Liver (tissue), 9 donors: ENCODE data around the gene MTOR. TPM values are rescaled to one million over a fixed set of nuclear protein-coding genes. Genes with fewer than 3 reads are reported as not detected.

Experiments
- DNase-seq: peaks from one replicate; pipeline ENCODE4 v3.0.0-alpha.2; 2017; ENCODE audit warnings: low spot score
- H3K27ac ChIP-seq, 2 donors: one replicate each; pipeline ENCODE4 v1.7.0; 2013; ENCODE audit warnings: inconsistent platforms in 2 of 2, low read length in 2 of 2, control low read depth in 1 of 2, low read depth in 1 of 2, mild to moderate bottlenecking in 1 of 2
- H3K27me3 ChIP-seq, 4 donors: one replicate each; pipeline versions ENCODE4 v1.6.1 to v1.7.0; 2013; ENCODE audit warnings: low read length in 3 of 4, inconsistent platforms in 1 of 4, mild to moderate bottlenecking in 1 of 4, moderate library complexity in 1 of 4; ENCODE audit not compliant: control insufficient read depth in 4 of 4, insufficient read depth in 4 of 4
- H3K36me3 ChIP-seq, 4 donors: one replicate each; pipeline versions ENCODE4 v1.6.1 to v1.7.0; 2013; ENCODE audit warnings: low read length in 3 of 4, mild to moderate bottlenecking in 3 of 4, low read depth in 1 of 4, moderate library complexity in 1 of 4; ENCODE audit not compliant: control insufficient read depth in 4 of 4, insufficient read depth in 3 of 4
- H3K4me1 ChIP-seq, 4 donors: one replicate each; pipeline versions ENCODE4 v1.6.1 to v1.7.0; 2013; ENCODE audit warnings: low read length in 3 of 4, mild to moderate bottlenecking in 3 of 4, moderate library complexity in 1 of 4; ENCODE audit not compliant: control insufficient read depth in 4 of 4, insufficient read depth in 4 of 4
- H3K4me3 ChIP-seq, 3 donors: one replicate each; pipeline versions ENCODE4 v1.6.1 to v1.7.0; 2013; ENCODE audit warnings: low read length in 3 of 3, control low read depth in 1 of 3, low read depth in 1 of 3, mild to moderate bottlenecking in 1 of 3
- H3K9ac ChIP-seq, 2 donors: one replicate each; pipeline ENCODE4 v1.7.0; 2013; ENCODE audit warnings: low read length in 2 of 2, mild to moderate bottlenecking in 2 of 2, moderate library complexity in 2 of 2, control low read depth in 1 of 2, low read depth in 1 of 2
- H3K9me3 ChIP-seq, 4 donors: one replicate each; pipeline versions ENCODE4 v1.6.1 to v1.7.0; 2013; ENCODE audit warnings: low read length in 3 of 4; ENCODE audit not compliant: control insufficient read depth in 4 of 4
- CTCF ChIP-seq: fragments of 150-350 bp; IDR thresholded peaks from 2 replicates; pipeline ENCODE4 v1.5.1; 2017; ENCODE audit warnings: improper control_type of control experiment, low read depth, low read length; ENCODE audit not compliant: missing input control
- EGR1 ChIP-seq, 2 donors: IDR thresholded peaks; 2 replicates each; pipeline ENCODE4 v1.6.1; 2016 to 2018; ENCODE audit warnings: antibody characterized with exemption in 2 of 2, low read depth in 2 of 2
- FOXA2 ChIP-seq: IDR thresholded peaks from 2 replicates; pipeline ENCODE4 v1.6.1; 2016; ENCODE audit warnings: antibody characterized with exemption
- GABPA ChIP-seq, 2 donors: IDR thresholded peaks in 1 of 2; conservative IDR thresholded peaks in 1 of 2; 2 replicates each; pipeline ENCODE4 v1.6.1; 2016; ENCODE audit warnings: antibody characterized with exemption in 2 of 2, mild to moderate bottlenecking in 1 of 2, moderate library complexity in 1 of 2
- HNF4A ChIP-seq, 2 donors: conservative IDR thresholded peaks; 2 replicates each; pipeline ENCODE4 v1.6.1; 2016; ENCODE audit warnings: antibody characterized with exemption in 2 of 2, mild to moderate bottlenecking in 2 of 2
- MAX ChIP-seq: IDR thresholded peaks from 2 replicates; pipeline ENCODE4 v1.6.1; 2016; ENCODE audit warnings: antibody characterized with exemption
- NR2F2 ChIP-seq: IDR thresholded peaks from 2 replicates; pipeline ENCODE4 v1.6.1; 2016; ENCODE audit warnings: antibody characterized with exemption
- RAD21 ChIP-seq, 2 donors: IDR thresholded peaks; 2 replicates each; pipeline ENCODE4 v1.6.1; 2016; ENCODE audit warnings: antibody characterized with exemption in 2 of 2, mild to moderate bottlenecking in 2 of 2
- RXRA ChIP-seq, 2 donors: IDR thresholded peaks; 2 replicates each; pipeline ENCODE4 v1.6.1; 2017 to 2018; ENCODE audit warnings: antibody characterized with exemption in 2 of 2, mild to moderate bottlenecking in 1 of 2
- YY1 ChIP-seq: IDR thresholded peaks from 2 replicates; pipeline ENCODE4 v1.6.1; 2016; ENCODE audit warnings: antibody characterized with exemption, mild to moderate bottlenecking
- ZBTB33 ChIP-seq: IDR thresholded peaks from 2 replicates; pipeline ENCODE4 v1.6.1; 2016; ENCODE audit warnings: antibody characterized with exemption
- WGBS: extraction: QIAGEN DNeasy Blood & Tissue Kit; methylation state at CpG from one replicate; pipeline ENCODE4 v1.1.7; 2013; 5-methylcytosine and 5-hydroxymethylcytosine counted together
- polyA plus RNA-seq, 2 donors: library from polyadenylated mRNA; stranded (reverse) in 1 of 2; unstranded in 1 of 2; fragments of 200-250 nt in 1 of 2; fragments of >200 nt in 1 of 2; fragmentation: Nextera tagmentation in 1 of 2; extraction: Ambion mirVana in 1 of 2; gene quantifications; one replicate each; pipeline versions ENCODE4 v1.2.1 to v1.2.3, GENCODE V29; 2013 to 2015
- total RNA-seq, 2 donors: library from RNA; depleted of rRNA; stranded (reverse); fragments of >200 nt; gene quantifications; one replicate each; pipeline ENCODE4 v1.2.3, GENCODE V29; 2014
- donor health status: healthy.
- donor health status: healthy.
- donor health status: healthy.
- donor health status: healthy.
- donor health status: healthy.

MTOR gene
- total and polyA plus RNA-seq, 4 donors = 11.6 to 45.0 (median 19.9) TPM

GRCh38 chr1:11157394-11157793 lies 105.0 kb downstream of the MTOR start:
- no peak overlapping the region for H3K27ac ChIP-seq
- no peak overlapping the region for H3K9ac ChIP-seq
- no peak overlapping the region for H3K4me3 ChIP-seq
- H3K4me1 ChIP-seq = peaks cover 1 to 34% (median 26%) of the 10 kb centered on the region in 4 donors
- no peaks in the 10 kb centered on the region for H3K27me3 ChIP-seq
- no peak for DNase-seq
- H3K9me3 ChIP-seq = no peaks in the 10 kb centered on the region
- H3K36me3 ChIP-seq = peaks cover 0 to 9% (median 3%) of the 10 kb centered on the region in 4 donors
- TF ChIP-seq ZBTB33 = no peak
- no peak for TF ChIP-seq RAD21 (IDR thresholded peaks at IDR 0.05)
- TF ChIP-seq GABPA (IDR thresholded peaks at IDR 0.05 in 1 of 2, conservative IDR thresholded peaks at IDR 0.05 in 1 of 2) = no peak
- TF ChIP-seq FOXA2 = no peak
- no peak for TF ChIP-seq RXRA (IDR thresholded peaks at IDR 0.05)
- no peak for TF ChIP-seq EGR1 (IDR thresholded peaks at IDR 0.05; ENCODE audit: low read depth in 2 of 2)
- TF ChIP-seq YY1 = no peak
- no peak for TF ChIP-seq CTCF
- WGBS = 81% methylated on average over 8 of the region's 8 CpGs

GRCh38 chr1:11156963-11157362 lies 105.4 kb downstream of the MTOR start:
- no peak for DNase-seq
- H3K27ac ChIP-seq = no peak overlapping the region
- peaks cover 0 to 9% (median 3%) of the 10 kb centered on the region in 4 donors for H3K36me3 ChIP-seq
- no peaks in the 10 kb centered on the region for H3K9me3 ChIP-seq
- H3K27me3 ChIP-seq = no peaks in the 10 kb centered on the region
- WGBS = 95% methylated on average over 7 of the region's 7 CpGs
- no peak overlapping the region for H3K4me3 ChIP-seq
- no peak overlapping the region for H3K9ac ChIP-seq
- H3K4me1 ChIP-seq = peaks cover 2 to 38% (median 30%) of the 10 kb centered on the region in 4 donors
- TF ChIP-seq RAD21 (IDR thresholded peaks at IDR 0.05) (no peak), NR2F2 (no peak), CTCF (no peak), EGR1 (IDR thresholded peaks at IDR 0.05; ENCODE audit: low read depth in 2 of 2) (no peak), HNF4A (conservative IDR thresholded peaks at IDR 0.05) (no peak), MAX (no peak)
